ENCODE data around the gene GCSAM.
A peak's percentile ranks its signal among the peaks of the same experiment; 100 is the strongest.

Gene GCSAM

GRCh38 chr3:112101916-112102315, 31.1 kb downstream of the GCSAM start:
- ChIA-PET POLR2A (no interaction called here), CTCF (interaction anchor here (1.2 to 4.7 kb wide), 2 partner anchors 9 to 16 kb away, joined by 3 to 35 read pairs; no protein-coding TSS in a partner anchor)
- DNase-seq (ENCODE audit: low read depth, low spot score) = peak; percentile 63
- TF ChIP-seq, protein P1, sequence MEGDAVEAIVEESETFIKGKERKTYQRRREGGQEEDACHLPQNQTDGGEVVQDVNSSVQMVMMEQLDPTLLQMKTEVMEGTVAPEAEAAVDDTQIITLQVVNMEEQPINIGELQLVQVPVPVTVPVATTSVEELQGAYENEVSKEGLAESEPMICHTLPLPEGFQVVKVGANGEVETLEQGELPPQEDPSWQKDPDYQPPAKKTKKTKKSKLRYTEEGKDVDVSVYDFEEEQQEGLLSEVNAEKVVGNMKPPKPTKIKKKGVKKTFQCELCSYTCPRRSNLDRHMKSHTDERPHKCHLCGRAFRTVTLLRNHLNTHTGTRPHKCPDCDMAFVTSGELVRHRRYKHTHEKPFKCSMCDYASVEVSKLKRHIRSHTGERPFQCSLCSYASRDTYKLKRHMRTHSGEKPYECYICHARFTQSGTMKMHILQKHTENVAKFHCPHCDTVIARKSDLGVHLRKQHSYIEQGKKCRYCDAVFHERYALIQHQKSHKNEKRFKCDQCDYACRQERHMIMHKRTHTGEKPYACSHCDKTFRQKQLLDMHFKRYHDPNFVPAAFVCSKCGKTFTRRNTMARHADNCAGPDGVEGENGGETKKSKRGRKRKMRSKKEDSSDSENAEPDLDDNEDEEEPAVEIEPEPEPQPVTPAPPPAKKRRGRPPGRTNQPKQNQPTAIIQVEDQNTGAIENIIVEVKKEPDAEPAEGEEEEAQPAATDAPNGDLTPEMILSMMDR (IDR thresholded peaks at IDR 0.05; ENCODE audit: insufficient read depth, low read length, missing control alignments) = no peak
- H3K4me3 ChIP-seq (ENCODE audit: low read depth, low read length) = no peak overlapping the region

GRCh38 chr3:112097378-112097777, 35.7 kb downstream of the GCSAM start:
- TF ChIP-seq, protein P1 (IDR thresholded peaks at IDR 0.05; ENCODE audit: insufficient read depth, low read length, missing control alignments) = no peak
- ChIA-PET CTCF (interaction anchor here (0.7 to 1.8 kb wide), 5 partner anchors 10 to 381 kb away, joined by 3 to 14 read pairs (median 4); no protein-coding TSS in a partner anchor), POLR2A (interaction anchor here (0.6 kb wide), 1 partner anchor 237 kb away, joined by 3 read pairs; no protein-coding TSS in a partner anchor)
- peak; percentile 98 for DNase-seq (ENCODE audit: low read depth, low spot score)
- no peak overlapping the region for H3K4me3 ChIP-seq (ENCODE audit: low read depth, low read length)

DNA sequence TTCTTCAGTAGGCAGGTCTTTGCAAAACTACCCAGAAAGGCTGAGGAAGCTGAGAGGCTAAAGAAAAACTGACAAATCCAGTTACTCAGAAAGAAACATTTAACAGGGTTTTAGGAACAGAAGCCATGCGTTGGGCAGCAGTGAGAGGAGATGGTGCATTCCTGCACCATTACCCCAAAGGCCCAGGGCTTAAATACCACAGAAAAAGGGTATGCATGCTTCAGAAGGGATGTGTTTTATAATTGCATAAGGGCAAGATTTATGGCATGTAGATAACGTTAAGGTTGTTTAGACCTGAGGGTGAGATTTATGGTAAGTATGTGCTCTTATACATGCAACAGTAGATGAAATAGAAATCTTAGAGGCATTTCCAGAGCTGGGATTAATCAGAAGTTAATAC, 36.9 kb downstream of the GCSAM start:
- no peak for DNase-seq (ENCODE audit: low read depth, low spot score)
- TF ChIP-seq, protein P1 (IDR thresholded peaks at IDR 0.05; ENCODE audit: insufficient read depth, low read length, missing control alignments) = no peak
- POLR2A ChIA-PET = no interaction called here
- CTCF ChIA-PET = interaction anchor here (1.0 to 1.6 kb wide), 3 partner anchors 11 to 231 kb away, joined by 3 read pairs; no protein-coding TSS in a partner anchor
- H3K4me3 ChIP-seq (ENCODE audit: low read depth, low read length) = no peak overlapping the region

- ChIA-PET CTCF (interaction anchor here (1.0 to 1.6 kb wide), 2 partner anchors 16 to 231 kb away, joined by 3 read pairs; no protein-coding TSS in a partner anchor), POLR2A (no interaction called here)
- no peak for DNase-seq (ENCODE audit: low read depth, low spot score)
- TF ChIP-seq, protein P1 (IDR thresholded peaks at IDR 0.05; ENCODE audit: insufficient read depth, low read length, missing control alignments) = no peak
- H3K4me3 ChIP-seq (ENCODE audit: low read depth, low read length) = no peak overlapping the region
Observed at GRCh38 chr3:112095731-112096130, 37.3 kb downstream of the GCSAM start.

DNA sequence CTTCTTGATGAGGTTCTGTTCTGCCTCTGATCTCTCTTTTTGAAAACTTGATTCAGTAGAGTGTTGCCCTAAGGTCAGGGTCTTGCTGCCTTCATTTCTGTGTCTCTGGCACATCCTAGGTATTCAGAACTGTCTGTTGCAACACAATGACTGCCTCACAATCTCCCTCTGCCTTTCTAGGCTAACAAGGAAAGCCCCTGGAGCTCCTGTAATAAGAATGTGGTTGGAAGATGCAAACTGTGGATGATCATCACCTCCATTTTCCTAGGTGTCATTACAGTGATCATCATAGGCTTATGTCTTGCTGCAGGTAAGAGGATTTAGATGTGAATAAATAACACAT, 39.9 kb downstream of the GCSAM start:
- TF ChIP-seq, protein P1 (IDR thresholded peaks at IDR 0.05; ENCODE audit: insufficient read depth, low read length, missing control alignments) = no peak
- H3K4me3 ChIP-seq (ENCODE audit: low read depth, low read length) = no peak overlapping the region
- CTCF ChIA-PET = interaction anchor here (0.7 to 1.8 kb wide), 3 partner anchors 13 to 127 kb away, joined by 4 to 5 read pairs (median 5); no protein-coding TSS in a partner anchor
- POLR2A ChIA-PET = interaction anchor here (0.5 kb wide), 1 partner anchor 493 kb away, joined by 3 read pairs; no protein-coding TSS in a partner anchor
- no peak for DNase-seq (ENCODE audit: low read depth, low spot score)

DNA sequence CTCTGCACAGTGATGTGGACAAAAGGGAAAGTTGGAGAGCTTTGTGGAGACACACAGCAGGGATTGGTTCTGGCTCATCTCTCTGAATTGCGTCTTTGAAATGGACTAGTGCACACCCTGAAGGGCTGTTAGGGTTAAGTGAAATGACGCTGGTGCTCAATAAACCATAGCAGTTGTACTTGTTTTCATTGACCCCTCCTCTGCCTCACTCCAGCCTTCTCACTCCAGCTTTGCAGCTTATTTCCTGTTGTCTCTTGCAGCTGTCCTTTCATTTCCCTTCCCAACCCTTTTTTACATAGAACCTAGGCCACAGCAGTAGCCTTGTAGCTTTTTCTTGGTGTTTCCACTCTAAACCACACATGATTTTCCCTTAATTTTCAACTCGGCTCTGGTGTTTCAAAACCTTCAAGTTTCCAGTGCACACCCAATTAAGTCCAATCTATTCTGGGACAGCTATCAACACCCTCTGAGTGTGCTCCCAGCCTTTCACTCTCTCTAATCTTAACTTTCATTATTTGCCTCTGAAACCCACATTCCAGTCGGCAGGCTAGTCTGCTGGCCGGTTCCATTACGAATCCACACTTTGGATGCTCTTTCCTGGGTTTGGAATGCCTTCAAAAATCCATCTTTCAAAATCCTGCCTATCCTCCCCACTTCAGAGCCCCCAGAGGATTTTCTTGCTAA, 40.4 kb downstream of the GCSAM start:
- TF ChIP-seq, protein P1 (IDR thresholded peaks at IDR 0.05; ENCODE audit: insufficient read depth, low read length, missing control alignments) = no peak
- ChIA-PET POLR2A (no interaction called here), CTCF (interaction anchor here (0.7 to 1.8 kb wide), 5 partner anchors 14 to 111 kb away, joined by 3 to 5 read pairs (median 4); no protein-coding TSS in a partner anchor)
- H3K4me3 ChIP-seq (ENCODE audit: low read depth, low read length) = no peak overlapping the region
- no peak for DNase-seq (ENCODE audit: low read depth, low spot score)

Data from AG04449 (cell line).